HG03097 (cell line): ENCODE results near the gene IDI1.
"Not testable (repeated sequence)": the region's sequence is repeated elsewhere in the genome, so short reads cannot be mapped to it uniquely, and the experiment has no call there.

ENCODE experiments used
- ATAC-seq: cut with Tn5 transposase; IDR thresholded peaks from one replicate; pipeline ENCODE4 v1.9.1; 2021; ENCODE audit not compliant: unreplicated experiment, low FRiP score

The IDI1 gene

GRCh38 chr10:1048732-1049424, at the start of gene IDI1:
TSS of gene IDI1 (minus strand) at chr10:1049119. CDS start at chr10:1049003, 116 bp downstream.
- peak; percentile 80 for ATAC-seq

- no peak for ATAC-seq
Measured at GRCh38 chr10:1097436-1097835, 48.5 kb upstream of the IDI1 start.

- ATAC-seq, result no peak
Measured at GRCh38 chr10:1096287-1096889, 47.5 kb upstream of the IDI1 start.

GRCh38 chr10:1095498-1095897, 46.6 kb upstream of the IDI1 start:
- ATAC-seq, result no peak

GRCh38 chr10:1094112-1095057, 45.5 kb upstream of the IDI1 start:
- ATAC-seq, result no peak

- no peak for ATAC-seq
Measured at GRCh38 chr10:1093696-1094095, 44.8 kb upstream of the IDI1 start.

- ATAC-seq, result no peak
Measured at GRCh38 chr10:1090696-1091095, 41.8 kb upstream of the IDI1 start.

GRCh38 chr10:1089017-1089689, 40.2 kb upstream of the IDI1 start:
- no peak for ATAC-seq

GRCh38 chr10:1086787-1087186, 37.9 kb upstream of the IDI1 start:
- ATAC-seq, result no peak

GRCh38 chr10:1085258-1085657, 36.3 kb upstream of the IDI1 start:
- no peak for ATAC-seq

GRCh38 chr10:1084011-1084950, 35.4 kb upstream of the IDI1 start:
- no peak for ATAC-seq

GRCh38 chr10:1083581-1083980, 34.7 kb upstream of the IDI1 start:
- ATAC-seq, result no peak

- ATAC-seq, result no peak
Measured at GRCh38 chr10:1078668-1079067, 29.7 kb upstream of the IDI1 start.

GRCh38 chr10:1074748-1075308, 25.9 kb upstream of the IDI1 start:
- ATAC-seq, result no peak

- ATAC-seq, result no peak
Measured at GRCh38 chr10:1074052-1074747, 25.3 kb upstream of the IDI1 start.

- no peak for ATAC-seq
Measured at GRCh38 chr10:1070919-1071318, 22.0 kb upstream of the IDI1 start.

- no peak for ATAC-seq
Measured at GRCh38 chr10:1068380-1069361, 19.8 kb upstream of the IDI1 start.

GRCh38 chr10:1066734-1067133, 17.8 kb upstream of the IDI1 start:
- ATAC-seq, result not testable (repeated sequence)
